SK-N-MC (cell line): ENCODE measurements around the gene PKNOX2.

Experiments
- EZH2 ChIP-seq: fragments of 200-600 bp; sonication (generic); IDR thresholded peaks from one replicate; pipeline ENCODE4 v1.6.1; 2017; ENCODE audit warnings: antibody characterized with exemption
- FOXP2 ChIP-seq: optimal IDR thresholded peaks from 2 replicates; pipeline ENCODE3; 2011; ENCODE audit warnings: mild to moderate bottlenecking, moderate library complexity; ENCODE audit not compliant: insufficient read depth; ENCODE audit errors: extremely low read length, control extremely low read depth
- POLR2AphosphoS5 ChIP-seq: IDR thresholded peaks from 2 replicates; pipeline ENCODE4 v1.6.1; 2012; ENCODE audit warnings: mild to moderate bottlenecking, low read depth, low read length, borderline replicate concordance

DNA sequence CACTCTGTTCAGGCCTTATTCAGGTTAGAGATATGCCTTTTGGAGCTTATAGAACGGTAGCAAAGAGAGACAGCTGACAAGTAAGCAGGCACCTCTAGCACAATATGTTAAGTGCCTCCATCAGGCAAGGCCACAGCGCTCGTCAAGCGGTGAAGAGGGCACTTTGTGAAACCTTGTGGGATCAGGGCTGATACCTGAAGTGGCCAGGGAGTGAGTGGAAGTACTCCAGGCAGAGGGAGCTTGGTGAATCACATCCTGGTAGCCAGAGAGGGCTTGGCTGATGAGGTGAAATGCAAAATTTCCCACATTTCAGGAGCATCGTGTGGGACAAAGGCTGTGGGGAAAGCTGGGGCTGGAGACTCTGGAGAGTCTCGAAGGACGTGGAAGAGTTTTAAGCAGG lies 87.4 kb downstream of the PKNOX2 start:
- TF ChIP-seq EZH2 (no peak), POLR2AphosphoS5 (no peak), FOXP2 (no peak)
